Hepatocyte (in vitro differentiated cells): Measurements from ENCODE around the gene ACBD3. TPM values are rescaled to one million over a fixed set of nuclear protein-coding genes. Genes with fewer than 3 reads are reported as not detected.
A peak's percentile ranks its signal among the peaks of the same experiment; 100 is the strongest.

ENCODE experiments used
- DNase-seq: peaks from one replicate; pipeline ENCODE4 v3.0.0-alpha.2; 2016; ENCODE audit warnings: low spot score
- H2AFZ ChIP-seq: fragments of 200-600 bp; sonication (generic); 2 replicates; pipeline ENCODE4 v1.6.0; 2016; ENCODE audit warnings: antibody characterized with exemption, mild to moderate bottlenecking
- H3K27ac ChIP-seq: fragments of 200-600 bp; sonication (generic); 2 replicates; pipeline ENCODE4 v1.5.1; 2016; ENCODE audit warnings: mild to moderate bottlenecking
- H3K27me3 ChIP-seq: fragments of 200-600 bp; sonication (generic); 2 replicates; pipeline ENCODE4 v1.6.1; 2016
- H3K36me3 ChIP-seq: fragments of 200-600 bp; sonication (generic); replicated peaks from 2 replicates; pipeline ENCODE4 v1.5.1; 2016; ENCODE audit warnings: low read depth; ENCODE audit not compliant: insufficient read depth
- H3K4me1 ChIP-seq: fragments of 200-600 bp; sonication (generic); 2 replicates; pipeline ENCODE4 v1.5.1; 2016; ENCODE audit warnings: mild to moderate bottlenecking, moderate library complexity; ENCODE audit not compliant: insufficient read depth
- H3K4me2 ChIP-seq: fragments of 200-600 bp; sonication (generic); 2 replicates; pipeline ENCODE4 v1.6.0; 2016
- H3K4me3 ChIP-seq: fragments of 200-600 bp; sonication (generic); 2 replicates; pipeline ENCODE4 v1.5.1; 2016; ENCODE audit warnings: mild to moderate bottlenecking
- H3K79me2 ChIP-seq: fragments of 200-600 bp; sonication (generic); 2 replicates; pipeline ENCODE4 v1.6.0; 2017; ENCODE audit warnings: mild to moderate bottlenecking
- H3K9me2 ChIP-seq: fragments of 200-600 bp; sonication (generic); replicated peaks from 2 replicates; pipeline ENCODE4 v1.6.0; 2017; ENCODE audit warnings: mild to moderate bottlenecking; ENCODE audit not compliant: insufficient read depth
- H3K9me3 ChIP-seq: fragments of 200-600 bp; sonication (generic); 2 replicates; pipeline ENCODE4 v1.5.1; 2016; ENCODE audit warnings: low read depth, mild to moderate bottlenecking
- H4K20me1 ChIP-seq: fragments of 200-600 bp; sonication (generic); 2 replicates; pipeline ENCODE4 v1.6.0; 2016; ENCODE audit warnings: mild to moderate bottlenecking; ENCODE audit not compliant: insufficient read depth, poor library complexity, severe bottlenecking
- EZH2 ChIP-seq: fragments of 200-600 bp; sonication (generic); IDR thresholded peaks from 2 replicates; pipeline ENCODE4 v1.6.1; 2016; ENCODE audit warnings: antibody characterized with exemption, mild to moderate bottlenecking, borderline replicate concordance
- EZH2phosphoT487 ChIP-seq: fragments of 200-600 bp; sonication (generic); IDR thresholded peaks from one replicate; pipeline ENCODE4 v1.6.1; 2018; ENCODE audit warnings: antibody characterized with exemption, mild to moderate bottlenecking, low read depth, moderate library complexity; ENCODE audit not compliant: unreplicated experiment, severe bottlenecking
- WGBS: methylation state at CpG from one replicate; pipeline ENCODE4 v1.1.6; 2016; ENCODE audit warnings: low lambda C conversion rate; ENCODE audit errors: missing lambda C conversion rate; 5-methylcytosine and 5-hydroxymethylcytosine counted together
- polyA plus RNA-seq: library from polyadenylated mRNA; unstranded; fragments of >200 nt; fragmentation: Nextera tagmentation; extraction: Ambion mirVana; gene quantifications from 2 replicates; pipeline ENCODE4 v1.2.1, GENCODE V29; 2016
- total RNA-seq: library from RNA; depleted of rRNA; stranded (reverse); fragments of >200 nt; gene quantifications from 2 replicates; pipeline ENCODE4 v1.2.3, GENCODE V29; 2014
- TF ChIP-seq, protein P1 (sequence below): fragments of 200-600 bp; sonication (generic); IDR thresholded peaks from 2 replicates; pipeline ENCODE4 v1.5.1; 2016; ENCODE audit warnings: antibody characterized with exemption, mild to moderate bottlenecking; ENCODE audit not compliant: poor library complexity

ACBD3 gene
- total and polyA plus RNA-seq, 2 experiments from 2014 or later: 50.8 to 60.3 TPM

DNA sequence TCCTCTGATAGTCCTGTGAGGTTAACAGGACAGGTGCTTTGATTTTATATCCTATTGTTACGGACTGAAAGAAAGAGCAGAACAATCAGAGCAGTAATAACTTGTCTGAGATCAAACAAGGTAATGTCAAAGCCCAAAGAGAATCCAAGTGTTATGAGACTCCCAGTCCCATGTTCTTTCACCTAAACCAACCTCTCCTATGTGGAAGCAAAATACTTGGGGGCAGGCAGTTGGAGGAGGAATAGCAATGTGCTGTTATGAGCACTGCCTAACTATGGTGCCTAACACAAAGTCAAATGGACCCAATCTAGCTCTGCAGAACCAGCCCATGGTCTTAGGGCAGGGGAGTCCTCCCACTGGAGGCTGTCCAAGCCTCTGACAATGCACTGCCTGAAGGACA, 28.1 kb downstream of the ACBD3 start:
- Histone ChIP-seq H4K20me1 (peaks cover 16% of the 10 kb centered on the region), H3K36me3 (peaks cover 4% of the 10 kb centered on the region), H3K27me3 (no peaks in the 10 kb centered on the region), H3K9me2 (no peaks in the 10 kb centered on the region), H3K27ac (no peak overlapping the region), H3K4me2 (no peak overlapping the region), H3K4me3 (no peak overlapping the region), H2AFZ (no peak overlapping the region), H3K79me2 (peaks cover 67% of the 10 kb centered on the region), H3K4me1 (no peaks in the 10 kb centered on the region), H3K9me3 (no peaks in the 10 kb centered on the region)
- no peak for DNase-seq
- WGBS: 100% methylated on average over 1 of the region's 1 CpG
- TF ChIP-seq EZH2phosphoT487 (no peak), EZH2 (no peak)
- TF ChIP-seq, protein P1, sequence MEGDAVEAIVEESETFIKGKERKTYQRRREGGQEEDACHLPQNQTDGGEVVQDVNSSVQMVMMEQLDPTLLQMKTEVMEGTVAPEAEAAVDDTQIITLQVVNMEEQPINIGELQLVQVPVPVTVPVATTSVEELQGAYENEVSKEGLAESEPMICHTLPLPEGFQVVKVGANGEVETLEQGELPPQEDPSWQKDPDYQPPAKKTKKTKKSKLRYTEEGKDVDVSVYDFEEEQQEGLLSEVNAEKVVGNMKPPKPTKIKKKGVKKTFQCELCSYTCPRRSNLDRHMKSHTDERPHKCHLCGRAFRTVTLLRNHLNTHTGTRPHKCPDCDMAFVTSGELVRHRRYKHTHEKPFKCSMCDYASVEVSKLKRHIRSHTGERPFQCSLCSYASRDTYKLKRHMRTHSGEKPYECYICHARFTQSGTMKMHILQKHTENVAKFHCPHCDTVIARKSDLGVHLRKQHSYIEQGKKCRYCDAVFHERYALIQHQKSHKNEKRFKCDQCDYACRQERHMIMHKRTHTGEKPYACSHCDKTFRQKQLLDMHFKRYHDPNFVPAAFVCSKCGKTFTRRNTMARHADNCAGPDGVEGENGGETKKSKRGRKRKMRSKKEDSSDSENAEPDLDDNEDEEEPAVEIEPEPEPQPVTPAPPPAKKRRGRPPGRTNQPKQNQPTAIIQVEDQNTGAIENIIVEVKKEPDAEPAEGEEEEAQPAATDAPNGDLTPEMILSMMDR: no peak

DNA sequence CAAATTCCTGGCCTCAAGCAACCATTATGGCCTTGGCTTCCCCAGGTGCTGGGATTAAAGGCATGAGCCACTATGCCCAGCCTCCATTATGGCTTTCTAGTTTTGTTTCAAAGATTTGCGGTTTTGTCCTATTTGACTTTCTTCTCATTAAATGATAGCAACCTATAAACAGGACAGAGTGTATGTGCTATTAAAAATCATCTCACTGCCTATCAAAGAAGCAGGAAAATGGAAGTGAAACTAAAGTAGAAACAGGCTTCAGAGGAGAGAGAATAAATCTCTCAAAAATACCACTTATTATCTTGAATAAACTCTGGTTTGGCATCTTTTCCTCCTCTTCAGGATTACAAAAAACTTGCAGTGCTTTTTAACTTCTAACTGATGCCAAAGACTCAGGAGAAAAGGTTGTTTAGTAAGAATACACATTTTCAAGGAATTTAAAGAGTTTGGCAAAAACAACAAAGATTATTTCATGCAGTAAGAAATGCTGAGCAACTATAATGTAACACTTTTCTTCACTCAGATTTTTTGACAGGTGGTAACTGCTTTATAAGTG, 28.7 kb downstream of the ACBD3 start:
- Histone ChIP-seq H3K4me3 (no peak overlapping the region), H3K36me3 (peaks cover 4% of the 10 kb centered on the region), H3K79me2 (peaks cover 62% of the 10 kb centered on the region)

DNA sequence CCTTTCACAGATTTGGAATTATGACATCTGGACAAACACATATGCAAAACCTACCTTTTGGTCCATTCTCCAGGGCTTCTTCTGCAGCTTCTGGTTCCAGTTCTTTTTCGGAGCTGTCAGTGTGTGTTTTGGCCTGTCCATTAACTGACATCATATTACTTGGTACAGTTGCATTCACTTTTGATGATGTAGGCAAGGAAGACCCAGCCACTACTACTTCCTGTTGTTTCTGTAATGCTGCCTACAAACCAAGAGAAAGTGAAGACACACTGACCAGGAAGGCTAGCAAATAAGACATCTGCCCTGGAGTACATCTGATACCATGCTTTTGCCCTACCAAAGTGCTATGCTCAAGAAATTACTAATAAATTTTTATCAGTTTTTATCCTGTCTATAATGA, 31.9 kb downstream of the ACBD3 start:
- Histone ChIP-seq H3K4me2 (no peak overlapping the region), H3K4me3 (no peak overlapping the region), H4K20me1 (no peaks in the 10 kb centered on the region), H3K79me2 (peaks cover 33% of the 10 kb centered on the region), H3K9me2 (no peaks in the 10 kb centered on the region), H2AFZ (no peak overlapping the region), H3K9me3 (no peaks in the 10 kb centered on the region), H3K27me3 (no peaks in the 10 kb centered on the region), H3K36me3 (peaks cover 4% of the 10 kb centered on the region), H3K4me1 (no peaks in the 10 kb centered on the region), H3K27ac (no peak overlapping the region)
- no peak for DNase-seq
- WGBS: 100% methylated on average over 1 of the region's 1 CpG
- TF ChIP-seq, protein P1: no peak
- TF ChIP-seq EZH2 (no peak), EZH2phosphoT487 (no peak)

More for the DNA sequence above, 28.7 kb downstream of the ACBD3 start:
- DNase-seq: no peak
- H3K4me2 ChIP-seq: no peak overlapping the region
- TF ChIP-seq EZH2phosphoT487 (no peak), EZH2 (no peak)
- TF ChIP-seq, protein P1: no peak
- H3K9me2 ChIP-seq: no peaks in the 10 kb centered on the region
- no peak overlapping the region for H2AFZ ChIP-seq
- 100% methylated on average over 1 of the region's 1 CpG for WGBS
- H3K4me1 ChIP-seq: no peaks in the 10 kb centered on the region
- no peaks in the 10 kb centered on the region for H3K9me3 ChIP-seq
- peaks cover 12% of the 10 kb centered on the region for H4K20me1 ChIP-seq
- H3K27me3 ChIP-seq: no peaks in the 10 kb centered on the region
- no peak overlapping the region for H3K27ac ChIP-seq

DNA sequence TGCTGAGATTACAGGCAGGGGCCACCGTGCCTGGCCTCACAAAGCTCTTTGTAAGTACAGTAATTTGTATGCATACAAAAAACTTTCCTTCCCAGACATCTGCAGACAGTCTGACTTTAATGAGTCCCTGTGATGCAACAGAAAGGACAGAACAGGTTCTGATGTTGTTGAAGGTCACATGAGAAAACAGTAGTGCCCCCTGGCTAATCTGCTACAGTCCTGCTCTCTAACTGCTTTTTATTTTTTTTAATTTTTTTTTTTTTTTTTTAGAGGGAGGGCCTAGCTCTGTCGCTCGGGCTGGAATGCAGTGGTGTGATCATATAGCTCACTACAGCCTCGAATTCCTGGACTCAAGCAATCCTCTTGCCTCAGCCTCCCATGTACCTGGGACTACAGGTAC, 36.7 kb downstream of the ACBD3 start:
- Histone ChIP-seq H4K20me1 (no peaks in the 10 kb centered on the region), H2AFZ (no peak overlapping the region), H3K9me2 (no peaks in the 10 kb centered on the region), H3K79me2 (peaks cover 13% of the 10 kb centered on the region), H3K4me3 (no peak overlapping the region), H3K4me2 (no peak overlapping the region), H3K27ac (no peak overlapping the region), H3K4me1 (no peaks in the 10 kb centered on the region), H3K9me3 (no peaks in the 10 kb centered on the region), H3K36me3 (peaks cover 9% of the 10 kb centered on the region), H3K27me3 (no peaks in the 10 kb centered on the region)
- WGBS: 80% methylated on average over 4 of the region's 4 CpGs
- peak; percentile 58 for DNase-seq
- TF ChIP-seq, protein P1: peak; percentile 9
- no peak for TF ChIP-seq EZH2phosphoT487
